Heart left ventricle (tissue), 16 donors: Measurements from ENCODE around the gene DOK7. TPM values are rescaled to one million over a fixed set of nuclear protein-coding genes. Genes with fewer than 3 reads are reported as not detected.

ENCODE experiments used
- ATAC-seq, 4 donors: fragments of 200-7000 bp; cut with Tn5 transposase; one replicate each; pipeline ENCODE4 v1.9.1; 2020 to 2022; ENCODE audit warnings: moderate library complexity in 4 of 4, mild to moderate bottlenecking in 3 of 4, moderate number of reproducible peaks in 1 of 4
- DNase-seq, 5 donors: peaks; one replicate each; pipeline ENCODE4 v3.0.0-alpha.2; 2020
- H3K27ac ChIP-seq, 12 donors: fragments of 200-600 bp; sonication (generic) in 4 of 12; one replicate each; pipeline versions ENCODE4 v1.5.0 to v1.8.0; 2016 to 2022; ENCODE audit warnings: mild to moderate bottlenecking in 2 of 12
- H3K27me3 ChIP-seq, 9 donors: fragments of 200-600 bp; sonication (generic) in 2 of 9; one replicate each; pipeline versions ENCODE4 v1.5.1 to v1.8.0; 2016 to 2022; ENCODE audit warnings: mild to moderate bottlenecking in 3 of 9
- H3K36me3 ChIP-seq, 9 donors: fragments of 200-600 bp; sonication (generic) in 2 of 9; one replicate each; pipeline versions ENCODE4 v1.5.0 to v1.8.0; 2018 to 2022; ENCODE audit warnings: mild to moderate bottlenecking in 2 of 9
- H3K4me1 ChIP-seq, 12 donors: fragments of 200-600 bp; sonication (generic) in 4 of 12; one replicate each; pipeline versions ENCODE4 v1.5.0 to v1.8.0; 2016 to 2022; ENCODE audit warnings: mild to moderate bottlenecking in 3 of 12
- H3K4me3 ChIP-seq, 12 donors: fragments of 200-600 bp; sonication (generic) in 4 of 12; one replicate each; pipeline versions ENCODE4 v1.5.0 to v1.8.0; 2017 to 2022; ENCODE audit warnings: mild to moderate bottlenecking in 9 of 12, moderate library complexity in 4 of 12
- H3K9me3 ChIP-seq, 12 donors: fragments of 200-600 bp; sonication (generic) in 4 of 12; one replicate each; pipeline versions ENCODE4 v1.5.0 to v1.8.0; 2016 to 2022; ENCODE audit warnings: mild to moderate bottlenecking in 1 of 12
- POLR2A ChIP-seq, 2 donors: fragments of 450-650 bp; IDR thresholded peaks; one replicate each; pipeline ENCODE4 v1.6.1; 2017; ENCODE audit warnings: antibody characterized with exemption in 2 of 2, mild to moderate bottlenecking in 2 of 2, moderate library complexity in 2 of 2
- WGBS, 4 donors: extraction: QIAGEN DNeasy Blood & Tissue Kit in 2 of 4; methylation state at CpG; one replicate each; pipeline versions ENCODE4 v1.1.5 to v1.1.7; 2013 to 2018; 5-methylcytosine and 5-hydroxymethylcytosine counted together
- intact Hi-C, 10 donors: fragments of 100-400 bp; cut with DNase I; formaldehyde crosslinking; loops; one replicate each; pipeline versions ENCODE4 v1.11.1 to v1.14.2; 2022
- polyA plus RNA-seq, 2 donors: library from polyadenylated mRNA; stranded (reverse); fragments of 200-250 nt; gene quantifications; one replicate each; pipeline ENCODE4 v1.2.3, GENCODE V29; 2013
- total RNA-seq, 9 donors: library from RNA; depleted of rRNA in 2 of 9; stranded (reverse); fragments of >200 nt in 2 of 9; fragmentation: NEBNext Ultra II Directional in 3 of 9; extraction: Animal tissue kit (Norgen Biotek cat#: 25700) in 3 of 9; gene quantifications; one replicate each; pipeline versions ENCODE4 v1.1.0 to v1.2.4, GENCODE V29; 2016 to 2023
- TF ChIP-seq, protein P1 (sequence below), 12 donors: fragments of 200-600 bp; sonication (generic) in 4 of 12; IDR thresholded peaks; one replicate each; pipeline versions ENCODE4 v1.5.0 to v1.8.0; 2018 to 2022; ENCODE audit warnings: antibody characterized with exemption in 12 of 12, mild to moderate bottlenecking in 5 of 12
- donor health status: ischemic (EF 13 %, LVEDD 7.1; RV severe dilation, severe dysfunction).
- donor health status: healthy with polysubstance abuse.
- donor health status: DM: no; HTN: yes; CAD: no.
- donor health status: DM: no; HTN: no; CAD: no.
- donor health status: ischemic (EF 25% LVEDD 6.9; RV normal size, moderate dysfunction).
- donor health status: ischemic (EF 25% LVEDD 5.7; RV mildly dilated, moderate dysfunction).
- donor health status: healthy.
- donor health status: DM: yes; HTN: yes; CAD: no.
- donor health status: ischemic (EF 35%, LVEDD 5.7; RV mildly dilated, moderate dysfunction).
- donor health status: nonischemic (EF 11% LVEDD 7.7; RV severe dilation, severe dysfunction).
- donor health status: DM: yes; HTN: yes; CAD: no.
- donor health status: PGD.
- donor health status: ischemic (EF 29% LVEDD 5.4; RV normal size, mild dysfunction).
- donor health status: nonischemic (EF 23%, LVEDD 6.1; RV moderate dilation, normal function).

Gene DOK7
- total and polyA plus RNA-seq, 11 donors: 27.7 to 89.5 (median 40.0) TPM

DNA sequence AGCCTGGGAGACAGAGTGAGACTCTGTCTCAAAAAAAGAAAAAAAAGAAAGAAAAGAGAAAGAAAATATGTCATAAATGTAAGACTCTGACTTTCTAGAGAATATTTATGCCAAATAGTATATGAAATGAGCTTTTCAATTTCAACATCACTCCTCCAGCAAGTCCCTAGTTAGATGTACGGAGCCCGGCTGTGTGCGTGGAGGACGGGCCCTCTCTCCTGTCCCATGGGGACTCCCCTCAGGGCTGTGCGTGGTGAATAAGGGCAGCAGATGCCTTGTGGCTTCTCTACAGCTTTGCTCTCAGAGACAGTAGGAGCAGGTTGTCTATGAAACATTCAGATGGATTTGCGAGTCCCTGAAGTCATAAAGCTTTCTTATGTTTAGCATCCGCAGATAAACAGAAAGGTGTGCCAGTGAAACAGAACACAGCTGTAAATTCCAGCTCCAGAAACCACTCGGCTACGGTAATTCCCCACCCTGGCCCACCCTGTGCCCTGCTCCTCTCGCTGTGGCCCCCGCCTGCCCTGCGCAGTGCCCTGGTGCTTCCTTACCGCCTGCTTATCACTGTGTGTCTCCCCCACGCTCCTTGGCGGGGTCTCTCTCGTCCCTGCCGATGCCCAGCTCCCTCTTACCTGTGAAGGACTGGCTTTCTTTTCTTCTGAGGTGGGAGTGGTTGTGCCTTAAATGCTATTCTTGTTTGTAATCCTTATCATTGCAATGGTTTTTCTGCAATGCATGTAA lies 35.2 kb upstream of the DOK7 start:
- DNase-seq (no peak), ATAC-seq (no peak)
- Histone ChIP-seq H3K9me3 (no peaks in the 10 kb centered on the region), H3K4me1 (no peaks in the 10 kb centered on the region), H3K4me3 (no peak overlapping the region), H3K27me3 (no peaks in the 10 kb centered on the region), H3K27ac (no peak overlapping the region), H3K36me3 (peaks cover 0 to 61% (median 40%) of the 10 kb centered on the region in 9 donors)
- intact Hi-C loops: no loop called here
- no peak for TF ChIP-seq POLR2A (IDR thresholded peaks at IDR 0.05)
- TF ChIP-seq, protein P1, sequence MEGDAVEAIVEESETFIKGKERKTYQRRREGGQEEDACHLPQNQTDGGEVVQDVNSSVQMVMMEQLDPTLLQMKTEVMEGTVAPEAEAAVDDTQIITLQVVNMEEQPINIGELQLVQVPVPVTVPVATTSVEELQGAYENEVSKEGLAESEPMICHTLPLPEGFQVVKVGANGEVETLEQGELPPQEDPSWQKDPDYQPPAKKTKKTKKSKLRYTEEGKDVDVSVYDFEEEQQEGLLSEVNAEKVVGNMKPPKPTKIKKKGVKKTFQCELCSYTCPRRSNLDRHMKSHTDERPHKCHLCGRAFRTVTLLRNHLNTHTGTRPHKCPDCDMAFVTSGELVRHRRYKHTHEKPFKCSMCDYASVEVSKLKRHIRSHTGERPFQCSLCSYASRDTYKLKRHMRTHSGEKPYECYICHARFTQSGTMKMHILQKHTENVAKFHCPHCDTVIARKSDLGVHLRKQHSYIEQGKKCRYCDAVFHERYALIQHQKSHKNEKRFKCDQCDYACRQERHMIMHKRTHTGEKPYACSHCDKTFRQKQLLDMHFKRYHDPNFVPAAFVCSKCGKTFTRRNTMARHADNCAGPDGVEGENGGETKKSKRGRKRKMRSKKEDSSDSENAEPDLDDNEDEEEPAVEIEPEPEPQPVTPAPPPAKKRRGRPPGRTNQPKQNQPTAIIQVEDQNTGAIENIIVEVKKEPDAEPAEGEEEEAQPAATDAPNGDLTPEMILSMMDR (IDR thresholded peaks at IDR 0.05): no peak
- WGBS, 4 donors: 93 to 95% (median 94%) methylated on average over 17 of the region's 17 CpGs

DNA sequence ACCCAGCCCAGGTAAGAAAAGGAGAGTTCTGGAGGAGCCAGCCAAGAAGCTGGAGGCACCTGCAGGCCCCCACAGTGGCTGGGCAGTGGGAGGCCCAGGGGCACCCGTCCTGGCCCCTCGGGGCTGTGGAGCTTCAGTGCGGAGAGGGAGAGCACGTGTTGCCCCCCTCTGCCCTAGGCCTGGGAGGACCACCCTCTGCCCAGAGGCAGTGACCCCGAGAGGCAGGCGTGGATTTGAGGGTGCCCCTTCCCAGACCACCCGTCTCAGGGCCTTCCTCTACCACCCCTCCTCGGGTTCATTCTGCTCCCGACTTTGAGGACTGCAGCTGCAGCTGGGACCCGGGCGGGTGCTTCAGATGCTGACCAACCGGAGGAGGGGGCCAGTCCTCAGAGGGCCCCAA lies 33.5 kb upstream of the DOK7 start:
- 93 to 96% (median 95%) methylated on average over 8 to 12 of the region's 12 CpGs for WGBS, 4 donors
- Histone ChIP-seq H3K36me3 (peaks cover 0 to 44% (median 26%) of the 10 kb centered on the region in 9 donors), H3K4me3 (no peak overlapping the region), H3K27me3 (no peaks in the 10 kb centered on the region), H3K9me3 (no peaks in the 10 kb centered on the region), H3K4me1 (no peaks in the 10 kb centered on the region), H3K27ac (no peak overlapping the region)
- TF ChIP-seq, protein P1 (IDR thresholded peaks at IDR 0.05): no peak
- TF ChIP-seq POLR2A (IDR thresholded peaks at IDR 0.05): no peak
- intact Hi-C loops: loop anchor here in 1 of 10 donors (2.0 kb wide), 1 partner anchor 41 kb away; no protein-coding TSS in a partner anchor
- no peak for ATAC-seq
- DNase-seq: no peak

DNA sequence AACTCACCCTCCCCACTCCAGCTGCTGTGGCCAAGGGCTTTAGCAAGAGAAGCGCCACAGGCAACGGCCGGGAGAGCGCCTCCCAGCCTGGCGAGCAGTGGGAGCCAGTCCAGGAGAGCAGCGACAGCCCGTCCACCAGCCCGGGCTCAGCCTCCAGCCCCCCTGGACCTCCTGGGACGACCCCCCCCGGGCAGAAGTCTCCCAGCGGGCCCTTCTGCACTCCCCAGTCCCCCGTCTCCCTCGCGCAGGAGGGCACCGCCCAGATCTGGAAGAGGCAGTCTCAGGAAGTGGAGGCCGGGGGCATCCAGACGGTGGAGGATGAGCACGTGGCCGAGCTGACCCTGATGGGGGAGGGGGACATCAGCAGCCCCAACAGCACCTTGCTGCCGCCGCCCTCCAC lies 32.6 kb upstream of the DOK7 start:
- TF ChIP-seq, protein P1 (IDR thresholded peaks at IDR 0.05): no peak
- TF ChIP-seq POLR2A (IDR thresholded peaks at IDR 0.05): no peak
- Histone ChIP-seq H3K27me3 (no peaks in the 10 kb centered on the region), H3K36me3 (peaks cover 0 to 39% (median 23%) of the 10 kb centered on the region in 9 donors), H3K9me3 (no peaks in the 10 kb centered on the region), H3K4me3 (no peak overlapping the region), H3K27ac (no peak overlapping the region), H3K4me1 (no peaks in the 10 kb centered on the region)
- intact Hi-C loops: loop anchor here in 1 of 10 donors (2.0 kb wide), 1 partner anchor 42 kb away; no protein-coding TSS in a partner anchor
- no peak for ATAC-seq
- DNase-seq: no peak
- WGBS, 4 donors: 71 to 88% (median 76%) methylated on average over 4 to 21 of the region's 21 CpGs

DNA sequence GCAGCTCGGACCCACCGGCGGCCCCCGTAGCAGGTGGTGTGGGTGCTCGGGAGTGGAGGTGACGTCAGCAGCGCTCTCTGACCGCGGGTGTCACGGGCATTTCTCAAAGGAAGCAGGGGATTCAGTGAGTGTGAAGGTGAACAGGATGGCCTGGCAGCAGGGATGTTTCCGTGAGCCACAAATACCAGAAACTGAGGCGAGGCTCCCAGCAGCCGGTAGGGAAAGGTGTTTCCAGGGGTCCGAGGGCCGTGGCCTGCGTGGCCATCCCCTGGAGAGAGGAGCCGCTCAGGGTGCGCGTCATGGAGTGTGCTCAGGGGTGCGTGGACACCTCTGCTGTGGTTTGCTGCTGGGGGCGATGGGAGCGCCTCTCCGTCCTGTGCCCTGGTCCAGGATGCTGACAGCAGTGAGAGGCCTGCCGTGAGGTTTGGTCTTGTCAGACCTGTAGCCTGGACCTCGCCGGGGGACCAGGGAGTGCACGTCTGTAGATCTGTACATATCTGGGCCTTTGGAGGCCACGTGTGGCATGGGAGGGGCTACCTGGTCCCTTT lies 31.6 kb upstream of the DOK7 start:
- TF ChIP-seq, protein P1 (IDR thresholded peaks at IDR 0.05): no peak
- TF ChIP-seq POLR2A (IDR thresholded peaks at IDR 0.05): no peak
- WGBS, 4 donors: 83 to 90% (median 87%) methylated on average over 16 to 28 of the region's 28 CpGs

More for the DNA sequence above, 31.6 kb upstream of the DOK7 start:
- Histone ChIP-seq H3K4me1 (no peaks in the 10 kb centered on the region), H3K36me3 (peaks cover 0 to 36% (median 23%) of the 10 kb centered on the region in 9 donors), H3K4me3 (no peak overlapping the region), H3K9me3 (no peaks in the 10 kb centered on the region), H3K27ac (no peak overlapping the region), H3K27me3 (no peaks in the 10 kb centered on the region)
- intact Hi-C loops: loop anchor here in 1 of 10 donors (2.0 kb wide), 1 partner anchor 43 kb away; no protein-coding TSS in a partner anchor
- DNase-seq (no peak), ATAC-seq (no peak)
